Neural cell (in vitro differentiated cells): ENCODE data around the gene PVALEF. TPM values are rescaled to one million over a fixed set of nuclear protein-coding genes. Genes with fewer than 3 reads are reported as not detected.

ENCODE experiments used
- H2AFZ ChIP-seq: fragments of 200-600, 300-800 bp; sonication (generic), shearing (Covaris generic); 2 replicates; pipeline ENCODE4 v1.6.0; 2014; ENCODE audit warnings: low read depth, mild to moderate bottlenecking, antibody characterized with exemption, low read length, moderate library complexity
- H3F3A ChIP-seq: fragments of 200-600 bp; shearing (Covaris generic); 2 replicates; pipeline ENCODE4 v1.6.1; 2016; ENCODE audit warnings: mild to moderate bottlenecking, moderate library complexity, mixed read lengths, antibody characterized with exemption, low read length; ENCODE audit not compliant: insufficient read depth, poor library complexity, severe bottlenecking
- H3K27ac ChIP-seq: fragments of 200-600, 300-800 bp; sonication (generic), shearing (Covaris generic); 2 replicates; pipeline ENCODE4 v1.5.1; 2014; ENCODE audit warnings: mild to moderate bottlenecking, low read length, moderate library complexity
- H3K27me3 ChIP-seq: fragments of 300-800, 200-600 bp; sonication (generic), shearing (Covaris generic); 2 replicates; pipeline ENCODE4 v1.6.0; 2014; ENCODE audit warnings: mild to moderate bottlenecking, low read depth, low read length, moderate library complexity; ENCODE audit not compliant: insufficient read depth
- H3K36me3 ChIP-seq: fragments of 300-800, 200-600 bp; sonication (generic), shearing (Covaris generic); 2 replicates; pipeline ENCODE4 v1.5.1; 2014; ENCODE audit warnings: mild to moderate bottlenecking, antibody characterized with exemption, low read length, moderate library complexity; ENCODE audit not compliant: insufficient read depth
- H3K4me2 ChIP-seq: fragments of 300-800, 200-600 bp; sonication (generic), shearing (Covaris generic); 2 replicates; pipeline ENCODE4 v1.6.0; 2014; ENCODE audit warnings: mild to moderate bottlenecking, low read length
- H3K4me3 ChIP-seq: fragments of 300-800, 200-600 bp; sonication (generic), shearing (Covaris generic); 2 replicates; pipeline ENCODE4 v1.5.1; 2014; ENCODE audit warnings: mild to moderate bottlenecking, low read length, moderate library complexity
- H3K79me2 ChIP-seq: fragments of 200-600 bp; shearing (Covaris generic); replicated peaks from 2 replicates; pipeline ENCODE4 v1.6.0; 2014; ENCODE audit warnings: mild to moderate bottlenecking, low read length, moderate library complexity; ENCODE audit not compliant: insufficient read depth
- H3K9ac ChIP-seq: fragments of 300-800, 200-600 bp; sonication (generic), shearing (Covaris generic); 2 replicates; pipeline ENCODE4 v1.6.1; 2016; ENCODE audit warnings: mild to moderate bottlenecking, low read length, mixed read lengths
- H3K9me2 ChIP-seq: fragments of 200-600 bp; shearing (Covaris generic); 2 replicates; pipeline ENCODE4 v1.6.1; 2016; ENCODE audit warnings: mild to moderate bottlenecking, low read length, mixed read lengths; ENCODE audit not compliant: insufficient read depth
- H3K9me3 ChIP-seq: fragments of 200-600, 300-800 bp; sonication (generic), shearing (Covaris generic); 2 replicates; pipeline ENCODE4 v1.6.1; 2016; ENCODE audit warnings: mild to moderate bottlenecking, mixed run types, low read length, moderate library complexity, mixed read lengths
- H4K20me1 ChIP-seq: fragments of 200-600 bp; shearing (Covaris generic); 2 replicates; pipeline ENCODE4 v1.6.1; 2016; ENCODE audit warnings: mild to moderate bottlenecking, mixed run types; ENCODE audit not compliant: insufficient read depth
- EP300 ChIP-seq: fragments of 450-650 bp; conservative IDR thresholded peaks from 2 replicates; pipeline ENCODE4 v1.6.1; 2014; ENCODE audit warnings: antibody characterized with exemption, mild to moderate bottlenecking, moderate library complexity; ENCODE audit not compliant: poor library complexity, severe bottlenecking
- EZH2 ChIP-seq: fragments of 200-600, 300-800 bp; shearing (Covaris generic), sonication (generic); IDR thresholded peaks from 2 replicates; pipeline ENCODE4 v1.6.1; 2014; ENCODE audit warnings: antibody characterized with exemption, low read length, borderline replicate concordance, mild to moderate bottlenecking; ENCODE audit not compliant: insufficient read depth, poor library complexity, severe bottlenecking
- MXI1 ChIP-seq: fragments of 450-650 bp; conservative IDR thresholded peaks from 2 replicates; pipeline ENCODE4 v1.6.1; 2014; ENCODE audit warnings: antibody characterized with exemption, mild to moderate bottlenecking; ENCODE audit not compliant: poor library complexity, severe bottlenecking
- POLR2AphosphoS5 ChIP-seq: IDR thresholded peaks from 2 replicates; pipeline ENCODE4 v1.6.1; 2012
- RAD21 ChIP-seq: fragments of 450-650 bp; conservative IDR thresholded peaks from 2 replicates; pipeline ENCODE4 v1.6.1; 2014; ENCODE audit warnings: antibody characterized with exemption, mild to moderate bottlenecking, moderate library complexity
- SMC3 ChIP-seq: fragments of 450-650 bp; conservative IDR thresholded peaks from 2 replicates; pipeline ENCODE4 v1.6.1; 2014; ENCODE audit warnings: antibody characterized with exemption, mild to moderate bottlenecking, moderate library complexity; ENCODE audit not compliant: poor library complexity
- TAF1 ChIP-seq: IDR thresholded peaks from 2 replicates; pipeline ENCODE4 v1.6.1; 2012; ENCODE audit warnings: low read depth
- polyA plus RNA-seq: library from polyadenylated mRNA; depleted of rRNA; stranded (reverse); fragments of >200 nt; gene quantifications from 2 replicates; pipeline ENCODE4 v1.2.3, GENCODE V29; 2014
- TF ChIP-seq, protein P1 (sequence below): IDR thresholded peaks from 2 replicates; pipeline ENCODE4 v1.6.1; 2012; ENCODE audit warnings: borderline replicate concordance
- TF ChIP-seq, protein P2 (sequence below): fragments of 450-650 bp; IDR thresholded peaks from 2 replicates; pipeline ENCODE4 v1.5.1; 2014; ENCODE audit warnings: antibody characterized with exemption, mild to moderate bottlenecking, moderate library complexity; ENCODE audit not compliant: poor library complexity, severe bottlenecking

PVALEF gene
- polyA plus RNA-seq, 1 donor from 2014 or later: not detected

DNA sequence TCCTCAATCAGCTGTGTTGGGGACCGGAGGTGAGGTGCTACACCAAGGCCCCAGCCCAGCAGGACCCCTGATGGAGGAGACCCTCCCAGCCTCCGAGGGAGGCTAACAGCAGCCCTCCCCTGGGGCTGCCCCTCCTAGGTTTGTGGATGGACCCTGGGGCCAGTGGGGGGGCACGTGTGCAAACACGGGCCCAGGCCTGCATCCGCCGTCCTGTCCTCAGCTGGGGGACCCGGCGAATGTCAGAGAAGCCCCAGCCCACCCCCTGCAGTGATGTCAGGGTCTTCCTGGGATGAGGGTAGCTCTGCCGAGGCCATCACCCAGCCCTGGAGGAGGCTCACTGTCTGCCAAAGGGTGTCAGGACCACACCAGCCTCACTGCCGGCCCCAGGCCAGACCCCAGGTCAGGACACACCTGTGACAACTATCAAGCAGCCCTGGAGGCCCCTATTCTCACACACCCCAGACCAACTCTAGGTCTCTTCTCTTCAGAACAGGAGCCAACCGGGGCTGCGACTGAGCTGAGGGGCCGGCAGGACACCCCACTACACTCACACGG lies 30.7 kb downstream of the PVALEF start:
- Histone ChIP-seq H3K4me2 (no peak overlapping the region), H2AFZ (no peak overlapping the region), H3K9me3 (no peaks in the 10 kb centered on the region), H3K27ac (no peak overlapping the region), H3K4me3 (no peak overlapping the region), H3K27me3 (no peaks in the 10 kb centered on the region), H3K9me2 (no peaks in the 10 kb centered on the region), H3F3A (no peaks in the 10 kb centered on the region), H4K20me1 (no peaks in the 10 kb centered on the region), H3K9ac (no peak overlapping the region), H3K79me2 (no peaks in the 10 kb centered on the region), H3K36me3 (no peaks in the 10 kb centered on the region)
- TF ChIP-seq TAF1 (no peak), EP300 (no peak), EZH2 (no peak), POLR2AphosphoS5 (no peak), RAD21 (no peak), SMC3 (no peak), MXI1 (no peak)
- TF ChIP-seq, protein P1, sequence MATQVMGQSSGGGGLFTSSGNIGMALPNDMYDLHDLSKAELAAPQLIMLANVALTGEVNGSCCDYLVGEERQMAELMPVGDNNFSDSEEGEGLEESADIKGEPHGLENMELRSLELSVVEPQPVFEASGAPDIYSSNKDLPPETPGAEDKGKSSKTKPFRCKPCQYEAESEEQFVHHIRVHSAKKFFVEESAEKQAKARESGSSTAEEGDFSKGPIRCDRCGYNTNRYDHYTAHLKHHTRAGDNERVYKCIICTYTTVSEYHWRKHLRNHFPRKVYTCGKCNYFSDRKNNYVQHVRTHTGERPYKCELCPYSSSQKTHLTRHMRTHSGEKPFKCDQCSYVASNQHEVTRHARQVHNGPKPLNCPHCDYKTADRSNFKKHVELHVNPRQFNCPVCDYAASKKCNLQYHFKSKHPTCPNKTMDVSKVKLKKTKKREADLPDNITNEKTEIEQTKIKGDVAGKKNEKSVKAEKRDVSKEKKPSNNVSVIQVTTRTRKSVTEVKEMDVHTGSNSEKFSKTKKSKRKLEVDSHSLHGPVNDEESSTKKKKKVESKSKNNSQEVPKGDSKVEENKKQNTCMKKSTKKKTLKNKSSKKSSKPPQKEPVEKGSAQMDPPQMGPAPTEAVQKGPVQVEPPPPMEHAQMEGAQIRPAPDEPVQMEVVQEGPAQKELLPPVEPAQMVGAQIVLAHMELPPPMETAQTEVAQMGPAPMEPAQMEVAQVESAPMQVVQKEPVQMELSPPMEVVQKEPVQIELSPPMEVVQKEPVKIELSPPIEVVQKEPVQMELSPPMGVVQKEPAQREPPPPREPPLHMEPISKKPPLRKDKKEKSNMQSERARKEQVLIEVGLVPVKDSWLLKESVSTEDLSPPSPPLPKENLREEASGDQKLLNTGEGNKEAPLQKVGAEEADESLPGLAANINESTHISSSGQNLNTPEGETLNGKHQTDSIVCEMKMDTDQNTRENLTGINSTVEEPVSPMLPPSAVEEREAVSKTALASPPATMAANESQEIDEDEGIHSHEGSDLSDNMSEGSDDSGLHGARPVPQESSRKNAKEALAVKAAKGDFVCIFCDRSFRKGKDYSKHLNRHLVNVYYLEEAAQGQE: no peak
- TF ChIP-seq, protein P2, sequence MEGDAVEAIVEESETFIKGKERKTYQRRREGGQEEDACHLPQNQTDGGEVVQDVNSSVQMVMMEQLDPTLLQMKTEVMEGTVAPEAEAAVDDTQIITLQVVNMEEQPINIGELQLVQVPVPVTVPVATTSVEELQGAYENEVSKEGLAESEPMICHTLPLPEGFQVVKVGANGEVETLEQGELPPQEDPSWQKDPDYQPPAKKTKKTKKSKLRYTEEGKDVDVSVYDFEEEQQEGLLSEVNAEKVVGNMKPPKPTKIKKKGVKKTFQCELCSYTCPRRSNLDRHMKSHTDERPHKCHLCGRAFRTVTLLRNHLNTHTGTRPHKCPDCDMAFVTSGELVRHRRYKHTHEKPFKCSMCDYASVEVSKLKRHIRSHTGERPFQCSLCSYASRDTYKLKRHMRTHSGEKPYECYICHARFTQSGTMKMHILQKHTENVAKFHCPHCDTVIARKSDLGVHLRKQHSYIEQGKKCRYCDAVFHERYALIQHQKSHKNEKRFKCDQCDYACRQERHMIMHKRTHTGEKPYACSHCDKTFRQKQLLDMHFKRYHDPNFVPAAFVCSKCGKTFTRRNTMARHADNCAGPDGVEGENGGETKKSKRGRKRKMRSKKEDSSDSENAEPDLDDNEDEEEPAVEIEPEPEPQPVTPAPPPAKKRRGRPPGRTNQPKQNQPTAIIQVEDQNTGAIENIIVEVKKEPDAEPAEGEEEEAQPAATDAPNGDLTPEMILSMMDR: no peak

DNA sequence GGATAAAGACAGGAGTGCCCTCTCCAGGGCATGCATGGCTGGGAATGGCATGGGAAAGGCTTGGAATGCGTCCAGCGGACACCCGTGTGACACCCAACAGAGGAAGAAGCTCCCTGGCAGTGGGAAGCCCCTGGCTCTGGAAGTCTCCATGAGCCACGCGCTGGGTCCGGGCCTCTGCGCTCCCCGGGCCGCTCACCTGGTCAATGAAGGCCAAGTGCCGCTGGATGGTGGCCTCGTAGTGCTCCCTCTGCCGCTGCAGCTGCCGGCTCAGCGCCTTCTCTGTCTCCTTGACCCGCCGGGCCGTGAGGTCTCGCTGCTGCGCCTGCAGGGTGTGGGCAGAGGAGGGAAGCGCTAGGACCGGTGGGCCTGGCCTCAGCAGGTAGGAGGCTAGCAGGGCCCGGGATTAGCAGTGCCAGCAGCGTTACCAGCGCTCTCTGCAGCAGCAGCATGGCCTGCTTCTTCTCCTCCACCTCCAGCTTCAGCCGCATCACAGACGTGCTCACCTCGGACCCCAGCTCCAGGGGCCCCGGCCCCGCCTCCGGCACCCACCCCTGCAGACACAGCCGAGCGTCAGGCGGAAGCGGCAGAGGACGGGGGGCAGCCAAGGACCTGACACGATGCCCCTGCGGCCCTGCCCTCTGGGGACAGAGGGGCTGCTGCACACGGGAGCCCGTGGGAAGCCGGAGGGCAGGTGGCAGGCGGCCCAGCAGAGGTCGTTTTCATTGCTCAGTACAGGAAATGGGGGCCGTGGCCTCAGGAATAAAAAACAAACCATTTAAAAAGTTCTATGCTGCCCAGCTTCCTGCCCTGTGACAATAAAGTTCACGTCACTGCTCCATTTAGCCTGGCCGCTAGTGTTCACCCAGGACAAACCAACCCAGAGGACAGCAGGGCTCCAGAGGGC lies 31.4 kb downstream of the PVALEF start:
- no peak overlapping the region for H3K4me3 ChIP-seq
- no peaks in the 10 kb centered on the region for H4K20me1 ChIP-seq
- H3F3A ChIP-seq: no peaks in the 10 kb centered on the region
- H3K4me2 ChIP-seq: no peak overlapping the region
- H3K9ac ChIP-seq: no peak overlapping the region
- H3K36me3 ChIP-seq: no peaks in the 10 kb centered on the region
- H2AFZ ChIP-seq: no peak overlapping the region
- H3K79me2 ChIP-seq: no peaks in the 10 kb centered on the region
- no peak overlapping the region for H3K27ac ChIP-seq
- no peaks in the 10 kb centered on the region for H3K9me2 ChIP-seq
- no peaks in the 10 kb centered on the region for H3K9me3 ChIP-seq
- TF ChIP-seq, protein P1: no peak
- no peak for TF ChIP-seq EZH2
- no peak for TF ChIP-seq EP300
- TF ChIP-seq POLR2AphosphoS5: no peak
- TF ChIP-seq MXI1: no peak
- no peak for TF ChIP-seq SMC3
- TF ChIP-seq RAD21: no peak
- no peak for TF ChIP-seq TAF1
- TF ChIP-seq, protein P2: no peak
- no peaks in the 10 kb centered on the region for H3K27me3 ChIP-seq
